RWPE1 (cell line): Measurements from ENCODE around the gene MYL5.

Experiments
- CTCF ChIA-PET: fragments of 350-600 bp; sonication (Branson Sonifier 250); formaldehyde crosslinking; extraction: SDS; loops from one replicate; lab custom pipeline; 2021; lab: Yijun Ruan, JAX
- POLR2A ChIA-PET: fragments of 400-600 bp; formaldehyde crosslinking; extraction: SDS; loops from one replicate; lab custom pipeline; 2020; ENCODE audit warnings: antibody characterized with exemption; ENCODE audit not compliant: low non-redundant PET; lab: Yijun Ruan, JAX
- DNase-seq: peaks from one replicate; pipeline ENCODE4 v3.0.0; 2012; ENCODE audit warnings: low spot score
- H3K27ac ChIP-seq: fragments of 450-650 bp; 2 replicates; pipeline ENCODE4 v1.5.1; 2017
- CTCF ChIP-seq: fragments of 450-650 bp; conservative IDR thresholded peaks from 2 replicates; pipeline ENCODE4 v1.5.1; 2017; ENCODE audit warnings: low read depth, mild to moderate bottlenecking

The MYL5 gene

GRCh38 chr4:707929-708630 is 33.7 kb downstream of the MYL5 start:
- peak overlapping the region; percentile 33 for H3K27ac ChIP-seq
- ChIA-PET POLR2A (no interaction called here), CTCF (no interaction called here)
- no peak for DNase-seq
- no peak for TF ChIP-seq CTCF

DNA sequence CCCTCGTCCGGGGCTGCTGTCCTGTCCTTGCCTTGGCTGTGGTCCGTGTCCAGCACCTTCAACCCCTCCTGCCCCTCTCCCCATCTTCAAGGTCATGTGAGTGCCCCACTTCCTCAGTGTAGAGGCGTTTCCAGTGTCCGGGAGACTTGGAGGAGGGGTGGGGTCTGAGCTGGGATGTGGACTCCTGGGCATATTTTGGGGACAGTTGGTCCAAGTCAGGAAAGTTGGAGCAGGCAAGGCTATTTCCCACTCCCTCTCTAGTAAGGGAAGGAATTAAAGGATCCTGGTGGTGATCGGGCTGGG is 34.2 kb downstream of the MYL5 start:
- POLR2A ChIA-PET, result no interaction called here
- peak overlapping the region; percentile 33 for H3K27ac ChIP-seq
- DNase-seq, result no peak
- CTCF ChIA-PET, result no interaction called here
- no peak for TF ChIP-seq CTCF

DNA sequence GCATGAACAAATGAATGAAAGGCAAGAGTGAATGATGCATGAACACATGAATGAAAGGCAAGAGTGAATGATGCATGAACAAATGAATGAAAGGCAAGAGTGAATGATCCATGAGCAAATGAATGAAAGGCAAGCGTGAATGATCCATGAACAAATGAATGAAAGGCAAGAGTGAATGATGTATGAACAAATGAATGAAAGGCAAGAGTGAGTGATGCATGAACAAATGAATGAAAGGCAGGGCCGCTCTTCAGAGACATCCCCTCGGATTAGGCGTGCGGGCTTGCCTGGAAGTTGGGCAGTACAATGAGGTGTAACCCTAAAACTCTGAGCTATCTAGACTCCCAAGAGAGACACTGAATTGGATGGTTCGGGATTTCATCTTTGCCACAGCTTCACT is 35.0 kb downstream of the MYL5 start:
- ChIA-PET POLR2A (no interaction called here), CTCF (no interaction called here)
- no peak overlapping the region for H3K27ac ChIP-seq
- TF ChIP-seq CTCF, result no peak
- no peak for DNase-seq

DNA sequence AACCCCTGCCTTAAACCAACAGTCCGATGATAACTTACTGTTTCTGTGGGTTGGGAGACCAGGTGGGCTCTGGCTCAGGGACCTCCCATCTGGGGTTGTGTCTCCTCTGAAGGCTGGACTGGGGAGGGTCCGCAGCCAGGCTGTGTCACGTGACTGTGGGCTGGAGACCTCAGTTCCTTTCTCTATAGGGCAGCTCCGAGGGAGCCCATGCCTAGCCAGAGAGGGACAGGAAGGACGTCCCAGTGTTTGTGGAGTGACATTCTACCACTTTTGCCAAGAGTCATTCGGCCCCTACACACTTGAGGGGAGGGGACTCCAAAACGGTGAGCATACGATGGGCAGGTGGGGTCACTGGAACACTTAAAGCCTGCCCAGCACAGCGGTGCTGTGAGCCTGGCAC is 35.8 kb downstream of the MYL5 start:
- TF ChIP-seq CTCF, result no peak
- POLR2A ChIA-PET, result no interaction called here
- DNase-seq, result no peak
- CTCF ChIA-PET, result no interaction called here
- H3K27ac ChIP-seq, result peak overlapping the region; percentile 13; the same call in 1 of the 2 replicates

DNA sequence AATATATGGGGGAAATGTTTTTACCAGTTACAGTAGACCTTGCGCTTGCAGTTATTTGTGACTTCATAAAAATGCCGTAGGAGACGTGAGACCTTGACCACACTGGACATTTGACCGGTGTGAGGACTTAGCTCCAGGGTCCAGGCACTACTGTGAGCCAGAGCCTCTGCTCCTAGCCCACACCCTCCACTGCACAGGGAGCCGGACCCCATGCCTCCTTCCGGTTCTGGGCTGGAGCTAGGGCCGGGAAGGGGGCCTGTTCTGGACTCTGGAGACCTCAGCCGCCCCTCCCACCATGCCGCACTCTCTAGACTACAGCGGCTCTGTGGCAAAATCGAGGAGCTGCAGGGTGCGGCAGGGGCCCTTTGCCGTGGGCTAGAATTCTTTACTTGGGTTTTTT is 36.6 kb downstream of the MYL5 start:
- no peak for DNase-seq
- TF ChIP-seq CTCF, result no peak
- CTCF ChIA-PET, result no interaction called here
- H3K27ac ChIP-seq, result peak overlapping the region; percentile 24; the same call in 1 of the 2 replicates
- POLR2A ChIA-PET, result no interaction called here

GRCh38 chr4:712093-712492 is 37.8 kb downstream of the MYL5 start:
- DNase-seq, result no peak
- POLR2A ChIA-PET, result no interaction called here
- TF ChIP-seq CTCF, result no peak

More at GRCh38 chr4:712093-712492, 37.8 kb downstream of the MYL5 start:
- CTCF ChIA-PET, result no interaction called here
- H3K27ac ChIP-seq, result peak overlapping the region; percentile 20; the same call in 1 of the 2 replicates
